Epithelial cell of proximal tubule (primary cell): ENCODE data around the gene GPRC5B. TPM values are rescaled to one million over a fixed set of nuclear protein-coding genes. Genes with fewer than 3 reads are reported as not detected.
A peak's percentile ranks its signal among the peaks of the same experiment; 100 is the strongest.

Source experiments
- DNase-seq: peaks from one replicate; pipeline ENCODE4 v3.0.0-alpha.2; 2011; ENCODE audit warnings: low read depth
- H3K4me3 ChIP-seq: 2 replicates; pipeline ENCODE4 v1.5.1; 2011; ENCODE audit warnings: low read depth, mild to moderate bottlenecking, low read length
- CTCF ChIP-seq: conservative IDR thresholded peaks from 2 replicates; pipeline ENCODE4 v1.5.1; 2012; ENCODE audit warnings: low read depth, mild to moderate bottlenecking, low read length
- total RNA-seq: library from RNA; depleted of rRNA; stranded (reverse); fragments of >200 nt; gene quantifications from 2 replicates; pipeline ENCODE4 v1.2.3, GENCODE V29; 2015

The GPRC5B gene
- total RNA-seq: 9.9 and 11.4 TPM in 2 replicates

GRCh38 chr16:19884611-19885450 lies at the start of gene GPRC5B:
Gene GPRC5B, minus strand, starts transcription at chr16:19884848. Its CDS starts 12,003 bp downstream, at chr16:19872845.
- H3K4me3 ChIP-seq: peak within 1 kb of the TSS; percentile 63
- no peak for DNase-seq
- no peak for TF ChIP-seq CTCF

GRCh38 chr16:19933740-19934139 lies 49.1 kb upstream of the GPRC5B start:
- DNase-seq: no peak
- no peak overlapping the region for H3K4me3 ChIP-seq
- no peak for TF ChIP-seq CTCF

GRCh38 chr16:19929062-19929511 lies 44.4 kb upstream of the GPRC5B start:
- DNase-seq: no peak
- H3K4me3 ChIP-seq: no peak overlapping the region
- no peak for TF ChIP-seq CTCF

GRCh38 chr16:19928432-19928831 lies 43.8 kb upstream of the GPRC5B start:
- no peak for DNase-seq
- TF ChIP-seq CTCF: no peak

GRCh38 chr16:19926449-19927390 lies 42.1 kb upstream of the GPRC5B start:
- peak; percentile 52 for DNase-seq
- TF ChIP-seq CTCF: no peak
- no peak overlapping the region for H3K4me3 ChIP-seq

More at GRCh38 chr16:19928432-19928831, 43.8 kb upstream of the GPRC5B start:
- no peak overlapping the region for H3K4me3 ChIP-seq

GRCh38 chr16:19923396-19923795 lies 38.7 kb upstream of the GPRC5B start:
- DNase-seq: no peak
- no peak for TF ChIP-seq CTCF
- H3K4me3 ChIP-seq: no peak overlapping the region
